Smooth muscle cell of the brain vasculature (primary cell): Measurements from ENCODE around the gene LBP.
"Not testable (repeated sequence)": the region's sequence is repeated elsewhere in the genome, so short reads cannot be mapped to it uniquely, and the experiment has no call there.

Source experiments
- DNase-seq: peaks from one replicate; pipeline ENCODE4 v3.0.0-alpha.2; 2012; ENCODE audit warnings: low read depth, low spot score

LBP gene

GRCh38 chr20:38346247-38346651, at the start of gene LBP:
TSS of gene LBP (plus strand) at chr20:38346482. CDS start at chr20:38346517, 35 bp downstream.
- no peak for DNase-seq

- DNase-seq: no peak
Observed at GRCh38 chr20:38297916-38298674, 48.2 kb upstream of the LBP start.

GRCh38 chr20:38298768-38299288, 47.5 kb upstream of the LBP start:
- DNase-seq: no peak

- DNase-seq: no peak
Observed at GRCh38 chr20:38299963-38300362, 46.3 kb upstream of the LBP start.

- DNase-seq: no peak
Observed at GRCh38 chr20:38300438-38300837, 45.8 kb upstream of the LBP start.

- no peak for DNase-seq
Observed at GRCh38 chr20:38301309-38301708, 45.0 kb upstream of the LBP start.

- DNase-seq: no peak
Observed at GRCh38 chr20:38302786-38303185, 43.5 kb upstream of the LBP start.

GRCh38 chr20:38303908-38304379, 42.3 kb upstream of the LBP start, which contains the start of gene BPI:
TSS of gene BPI (plus strand) at chr20:38304156. CDS start at chr20:38304224, 68 bp downstream.
- no peak for DNase-seq

- DNase-seq: no peak
Observed at GRCh38 chr20:38304845-38305447, 41.3 kb upstream of the LBP start.

GRCh38 chr20:38305541-38305940, 40.7 kb upstream of the LBP start:
- no peak for DNase-seq

GRCh38 chr20:38306379-38306778, 39.9 kb upstream of the LBP start:
- DNase-seq: no peak

- DNase-seq: no peak
Observed at GRCh38 chr20:38307371-38308046, 38.8 kb upstream of the LBP start.

- DNase-seq: no peak
Observed at GRCh38 chr20:38308047-38308438, 38.2 kb upstream of the LBP start.

- DNase-seq: no peak
Observed at GRCh38 chr20:38308447-38308846, 37.8 kb upstream of the LBP start.

GRCh38 chr20:38311091-38311490, 35.2 kb upstream of the LBP start:
- no peak for DNase-seq

GRCh38 chr20:38311491-38311890, 34.8 kb upstream of the LBP start:
- DNase-seq: no peak

GRCh38 chr20:38313676-38314075, 32.6 kb upstream of the LBP start:
- DNase-seq: no peak

GRCh38 chr20:38314350-38314749, 31.9 kb upstream of the LBP start:
- not testable (repeated sequence) for DNase-seq

GRCh38 chr20:38315290-38315966, 30.9 kb upstream of the LBP start:
- no peak for DNase-seq

GRCh38 chr20:38316341-38316740, 29.9 kb upstream of the LBP start:
- DNase-seq: no peak

- DNase-seq: no peak
Observed at GRCh38 chr20:38317422-38317821, 28.9 kb upstream of the LBP start.

GRCh38 chr20:38320221-38320620, 26.1 kb upstream of the LBP start:
- no peak for DNase-seq
